Left ventricle myocardium inferior (tissue), 1 donor: ENCODE results near the gene NFE2L3. TPM values are rescaled to one million over a fixed set of nuclear protein-coding genes. Genes with fewer than 3 reads are reported as not detected.

ENCODE experiments used
- DNase-seq: peaks from one replicate; pipeline ENCODE4 v3.0.0-alpha.2; 2020
- H3K27ac ChIP-seq: fragments of 200-600 bp; replicated peaks from 2 replicates; pipeline ENCODE4 v1.8.0; 2021
- H3K27me3 ChIP-seq: fragments of 200-600 bp; 2 replicates; pipeline ENCODE4 v1.8.0; 2021; ENCODE audit warnings: low read depth
- H3K36me3 ChIP-seq: fragments of 200-600 bp; 2 replicates; pipeline ENCODE4 v1.8.0; 2021
- H3K4me1 ChIP-seq: fragments of 200-600 bp; 2 replicates; pipeline ENCODE4 v1.8.0; 2021
- H3K4me3 ChIP-seq: fragments of 200-600 bp; 2 replicates; pipeline ENCODE4 v1.8.0; 2021; ENCODE audit warnings: mild to moderate bottlenecking, moderate library complexity
- H3K9me3 ChIP-seq: fragments of 200-600 bp; replicated peaks from 2 replicates; pipeline ENCODE4 v1.8.0; 2021
- intact Hi-C: fragments of 100-400 bp; cut with micrococcal nuclease; formaldehyde crosslinking; loops from one replicate; pipeline ENCODE4 v1.11.0; 2022
- total RNA-seq: library from RNA; stranded (reverse); fragmentation: NEBNext Ultra II Directional; extraction: Animal tissue kit (Norgen Biotek cat#: 25700); gene quantifications from one replicate; pipeline ENCODE4 v1.2.1, GENCODE V29; 2021
- TF ChIP-seq, protein P1 (sequence below): fragments of 200-600 bp; IDR thresholded peaks from 2 replicates; pipeline ENCODE4 v1.8.0; 2021; ENCODE audit warnings: antibody characterized with exemption, mild to moderate bottlenecking, borderline replicate concordance
- donor health status: DM: no; HTN: yes; CAD: no; lungs with severe emphysema.

Gene NFE2L3
- total RNA-seq, 1 donor from 2014 or later: 0.99 TPM

DNA sequence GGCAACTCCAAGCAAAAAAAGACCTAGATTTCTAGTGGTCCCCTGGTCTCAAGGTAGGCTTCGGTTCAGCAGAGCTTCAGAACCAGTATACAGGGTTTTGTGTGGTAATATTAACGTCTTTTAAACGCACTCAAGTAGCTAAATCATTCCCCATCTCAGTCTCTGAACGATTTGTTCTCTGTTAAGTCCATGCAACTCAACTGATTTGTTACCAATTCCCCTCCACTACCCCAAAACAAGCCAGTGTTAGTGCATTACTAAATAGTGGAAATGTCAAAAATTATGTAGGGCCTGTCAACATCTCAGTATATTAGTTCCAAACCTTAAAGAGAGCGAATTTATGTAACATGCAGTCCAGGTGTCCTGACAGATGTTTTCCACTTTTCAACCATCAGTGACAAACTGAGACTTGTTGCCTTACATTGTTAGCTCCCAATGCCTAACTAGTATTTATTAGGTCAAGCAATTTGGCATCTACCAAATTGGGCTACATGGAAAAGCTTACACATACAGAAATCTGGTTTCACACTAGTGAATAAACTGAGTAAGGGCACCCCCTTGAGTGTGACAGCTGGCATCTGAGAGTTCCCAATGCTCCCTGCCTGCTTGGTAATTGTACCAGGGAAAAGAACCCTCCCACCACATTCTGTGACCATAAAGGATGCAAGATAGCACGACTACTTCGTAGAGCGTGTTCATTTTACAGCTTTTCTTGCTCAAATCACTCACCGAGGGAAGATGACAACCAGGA, 36.4 kb downstream of the NFE2L3 start:
- H3K9me3 ChIP-seq: no peaks in the 10 kb centered on the region
- H3K4me1 ChIP-seq: peaks cover 51% of the 10 kb centered on the region
- H3K36me3 ChIP-seq: peaks cover 80% of the 10 kb centered on the region
- no peak for DNase-seq
- intact Hi-C loops: no loop called here
- H3K27me3 ChIP-seq: no peaks in the 10 kb centered on the region
- no peak overlapping the region for H3K27ac ChIP-seq
- no peak overlapping the region for H3K4me3 ChIP-seq
- TF ChIP-seq, protein P1, sequence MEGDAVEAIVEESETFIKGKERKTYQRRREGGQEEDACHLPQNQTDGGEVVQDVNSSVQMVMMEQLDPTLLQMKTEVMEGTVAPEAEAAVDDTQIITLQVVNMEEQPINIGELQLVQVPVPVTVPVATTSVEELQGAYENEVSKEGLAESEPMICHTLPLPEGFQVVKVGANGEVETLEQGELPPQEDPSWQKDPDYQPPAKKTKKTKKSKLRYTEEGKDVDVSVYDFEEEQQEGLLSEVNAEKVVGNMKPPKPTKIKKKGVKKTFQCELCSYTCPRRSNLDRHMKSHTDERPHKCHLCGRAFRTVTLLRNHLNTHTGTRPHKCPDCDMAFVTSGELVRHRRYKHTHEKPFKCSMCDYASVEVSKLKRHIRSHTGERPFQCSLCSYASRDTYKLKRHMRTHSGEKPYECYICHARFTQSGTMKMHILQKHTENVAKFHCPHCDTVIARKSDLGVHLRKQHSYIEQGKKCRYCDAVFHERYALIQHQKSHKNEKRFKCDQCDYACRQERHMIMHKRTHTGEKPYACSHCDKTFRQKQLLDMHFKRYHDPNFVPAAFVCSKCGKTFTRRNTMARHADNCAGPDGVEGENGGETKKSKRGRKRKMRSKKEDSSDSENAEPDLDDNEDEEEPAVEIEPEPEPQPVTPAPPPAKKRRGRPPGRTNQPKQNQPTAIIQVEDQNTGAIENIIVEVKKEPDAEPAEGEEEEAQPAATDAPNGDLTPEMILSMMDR: no peak

DNA sequence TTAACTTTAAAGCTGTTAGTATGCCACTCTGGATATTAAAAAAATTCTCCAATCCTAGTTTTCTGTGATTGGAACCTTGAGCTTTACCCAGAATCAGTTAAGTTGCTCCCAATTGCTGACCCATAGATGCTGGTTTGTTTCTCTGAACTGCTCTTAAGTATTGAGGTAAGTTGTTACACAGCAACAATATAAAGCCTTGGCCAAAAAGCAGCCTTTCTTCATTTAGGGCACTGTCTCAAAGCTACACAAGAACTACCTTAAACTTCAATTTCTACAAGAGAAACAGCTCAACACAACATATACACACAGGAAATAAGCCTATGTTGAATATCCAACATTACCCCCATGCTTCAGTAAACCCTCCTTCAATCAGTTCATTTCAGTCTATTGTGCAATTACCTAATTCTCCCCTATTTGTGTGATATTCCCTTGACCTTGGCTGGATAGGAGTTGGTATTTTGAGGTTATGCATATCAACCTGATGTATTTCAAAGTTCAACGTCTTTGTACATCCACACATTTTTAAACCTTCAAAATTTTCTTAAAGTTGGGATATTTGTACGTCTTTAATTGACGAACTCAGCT, 37.1 kb downstream of the NFE2L3 start:
- no peaks in the 10 kb centered on the region for H3K27me3 ChIP-seq
- H3K36me3 ChIP-seq: peaks cover 87% of the 10 kb centered on the region
- no peak for DNase-seq
- H3K27ac ChIP-seq: no peak overlapping the region
- no peaks in the 10 kb centered on the region for H3K9me3 ChIP-seq
- peaks cover 51% of the 10 kb centered on the region for H3K4me1 ChIP-seq
- TF ChIP-seq, protein P1: no peak
- no peak overlapping the region for H3K4me3 ChIP-seq
- intact Hi-C loops: no loop called here

DNA sequence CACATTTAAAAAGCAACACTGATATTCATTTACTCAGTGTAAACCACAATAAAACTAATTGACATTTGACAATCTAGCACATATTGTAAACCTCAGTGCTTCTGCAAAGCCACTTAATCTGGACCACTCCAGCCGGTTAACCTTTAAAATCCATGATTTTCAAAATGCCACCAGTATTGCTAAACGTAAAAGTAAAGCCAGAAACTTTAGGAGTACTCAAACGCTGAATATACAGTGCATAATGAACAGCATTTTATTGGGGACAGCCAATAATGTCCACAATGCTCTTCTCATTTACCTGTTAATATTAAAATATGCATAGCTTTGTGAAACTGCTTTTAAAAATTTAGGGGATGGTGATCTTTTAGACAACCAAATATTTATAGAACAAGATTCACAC, 37.7 kb downstream of the NFE2L3 start:
- Histone ChIP-seq H3K9me3 (no peaks in the 10 kb centered on the region), H3K4me3 (no peak overlapping the region), H3K27me3 (no peaks in the 10 kb centered on the region), H3K4me1 (peaks cover 54% of the 10 kb centered on the region), H3K27ac (no peak overlapping the region), H3K36me3 (peaks cover 89% of the 10 kb centered on the region)
- intact Hi-C loops: no loop called here
- no peak for DNase-seq
- TF ChIP-seq, protein P1: no peak

DNA sequence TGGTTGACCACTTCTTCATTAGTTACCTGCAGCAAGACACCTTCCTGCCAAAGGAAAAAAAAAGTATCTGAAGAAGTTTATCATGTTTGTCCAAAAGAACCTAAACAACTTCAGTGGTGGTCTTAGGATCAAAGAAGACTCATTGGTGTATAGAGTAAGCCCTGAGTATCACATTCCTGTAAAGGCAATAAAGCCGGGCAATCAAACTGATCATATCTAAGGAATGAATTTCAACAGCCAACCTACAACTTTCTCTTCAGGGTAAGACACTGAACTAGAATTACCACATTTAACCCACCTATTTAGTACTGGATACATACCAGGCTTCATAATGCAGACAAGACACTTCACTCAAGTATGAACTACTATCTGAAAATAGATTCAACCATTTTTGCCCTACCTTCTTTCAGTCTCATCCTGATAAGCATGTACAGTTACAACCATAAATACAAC, 38.4 kb downstream of the NFE2L3 start:
- Histone ChIP-seq H3K27ac (no peak overlapping the region), H3K4me1 (peaks cover 62% of the 10 kb centered on the region), H3K36me3 (peaks cover 91% of the 10 kb centered on the region), H3K4me3 (no peak overlapping the region), H3K27me3 (no peaks in the 10 kb centered on the region), H3K9me3 (no peaks in the 10 kb centered on the region)
- TF ChIP-seq, protein P1: no peak
- no peak for DNase-seq
- intact Hi-C loops: no loop called here

DNA sequence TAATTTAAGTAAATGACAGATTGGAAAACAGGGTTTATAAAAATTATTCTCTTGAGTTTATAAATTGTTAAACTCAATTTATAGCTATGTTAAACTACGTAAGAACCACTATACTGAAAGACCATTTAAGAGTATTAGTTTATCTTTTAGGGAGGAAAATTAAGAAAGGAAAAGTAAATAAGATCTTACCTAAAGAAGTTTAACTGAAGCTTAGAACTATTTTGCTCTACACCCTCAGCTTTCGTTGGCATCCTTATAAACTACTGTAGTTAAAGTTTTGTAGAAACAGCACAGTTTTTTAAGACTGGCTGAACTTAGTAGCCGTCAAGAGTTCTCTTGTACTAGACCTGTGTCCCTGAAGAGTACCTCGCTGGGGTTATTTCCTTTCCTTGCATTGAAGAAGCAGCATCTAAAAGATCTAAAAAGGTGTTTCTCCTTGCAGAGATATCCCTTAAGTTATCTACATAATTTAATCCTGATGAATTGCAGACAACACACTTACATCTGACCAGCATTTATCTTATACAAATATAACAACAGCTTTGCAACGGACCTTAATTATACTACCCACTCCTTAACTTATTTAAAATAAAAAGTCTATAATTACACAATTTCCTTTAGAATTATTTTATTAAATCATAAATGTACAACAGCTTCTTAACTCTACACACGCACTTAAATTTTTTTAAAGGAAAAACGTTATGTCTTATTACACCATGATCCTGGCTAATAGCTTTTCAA, 39.4 kb downstream of the NFE2L3 start:
- Histone ChIP-seq H3K9me3 (no peaks in the 10 kb centered on the region), H3K36me3 (peaks cover 98% of the 10 kb centered on the region), H3K27ac (no peak overlapping the region), H3K4me3 (no peak overlapping the region), H3K4me1 (peaks cover 71% of the 10 kb centered on the region), H3K27me3 (no peaks in the 10 kb centered on the region)
- intact Hi-C loops: no loop called here
- DNase-seq: no peak
- TF ChIP-seq, protein P1: no peak
